ENCODE results near the gene SPHK1.

DNA sequence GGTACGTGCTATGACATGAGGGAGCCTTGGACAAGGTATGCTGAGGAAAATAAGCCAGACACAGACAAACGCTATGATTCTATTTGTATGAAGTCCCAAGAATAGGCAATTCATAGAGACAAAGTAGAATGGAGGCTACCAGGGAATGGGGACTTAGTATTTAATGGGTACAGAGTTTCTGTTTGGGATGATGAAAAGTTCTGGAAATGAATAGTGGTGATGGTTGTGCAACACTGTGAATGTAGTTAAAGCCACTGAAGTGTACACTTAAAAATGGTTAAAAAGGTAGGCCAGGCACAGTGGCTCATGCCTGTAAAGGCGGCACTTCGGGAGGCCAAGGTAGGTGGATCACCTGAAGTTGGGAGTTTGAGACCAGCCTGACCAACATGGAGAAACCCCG is 33.9 kb upstream of the SPHK1 start:
- TF ChIP-seq POLR2AphosphoS5 (IDR thresholded peaks at IDR 0.05) (no peak), POLR2A (IDR thresholded peaks at IDR 0.05) (no peak)
- TF ChIP-seq, protein P1, sequence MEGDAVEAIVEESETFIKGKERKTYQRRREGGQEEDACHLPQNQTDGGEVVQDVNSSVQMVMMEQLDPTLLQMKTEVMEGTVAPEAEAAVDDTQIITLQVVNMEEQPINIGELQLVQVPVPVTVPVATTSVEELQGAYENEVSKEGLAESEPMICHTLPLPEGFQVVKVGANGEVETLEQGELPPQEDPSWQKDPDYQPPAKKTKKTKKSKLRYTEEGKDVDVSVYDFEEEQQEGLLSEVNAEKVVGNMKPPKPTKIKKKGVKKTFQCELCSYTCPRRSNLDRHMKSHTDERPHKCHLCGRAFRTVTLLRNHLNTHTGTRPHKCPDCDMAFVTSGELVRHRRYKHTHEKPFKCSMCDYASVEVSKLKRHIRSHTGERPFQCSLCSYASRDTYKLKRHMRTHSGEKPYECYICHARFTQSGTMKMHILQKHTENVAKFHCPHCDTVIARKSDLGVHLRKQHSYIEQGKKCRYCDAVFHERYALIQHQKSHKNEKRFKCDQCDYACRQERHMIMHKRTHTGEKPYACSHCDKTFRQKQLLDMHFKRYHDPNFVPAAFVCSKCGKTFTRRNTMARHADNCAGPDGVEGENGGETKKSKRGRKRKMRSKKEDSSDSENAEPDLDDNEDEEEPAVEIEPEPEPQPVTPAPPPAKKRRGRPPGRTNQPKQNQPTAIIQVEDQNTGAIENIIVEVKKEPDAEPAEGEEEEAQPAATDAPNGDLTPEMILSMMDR (IDR thresholded peaks at IDR 0.05): no peak
